Measurements from ENCODE around the gene CREM.

- TF ChIP-seq CTCF (conservative IDR thresholded peaks at IDR 0.05; ENCODE audit: low read depth in 2 of 2) (no peak), EZH2 (IDR thresholded peaks at IDR 0.05; ENCODE audit: low read depth, unreplicated experiment) (no peak), CREB1 (CRISPR knock-in tag; IDR thresholded peaks at IDR 0.05; ENCODE audit: low read depth) (no peak)
Observed at GRCh38 chr10:35161906-35162305, 35.3 kb downstream of the CREM start.

Measured in GM23338 (cell line).